ENCODE results near the gene FIP1L1. TPM values are rescaled to one million over a fixed set of nuclear protein-coding genes. Genes with fewer than 3 reads are reported as not detected.

Gene FIP1L1
- total RNA-seq, 2 donors from 2014 or later, result 83.6 to 90.5 TPM

DNA sequence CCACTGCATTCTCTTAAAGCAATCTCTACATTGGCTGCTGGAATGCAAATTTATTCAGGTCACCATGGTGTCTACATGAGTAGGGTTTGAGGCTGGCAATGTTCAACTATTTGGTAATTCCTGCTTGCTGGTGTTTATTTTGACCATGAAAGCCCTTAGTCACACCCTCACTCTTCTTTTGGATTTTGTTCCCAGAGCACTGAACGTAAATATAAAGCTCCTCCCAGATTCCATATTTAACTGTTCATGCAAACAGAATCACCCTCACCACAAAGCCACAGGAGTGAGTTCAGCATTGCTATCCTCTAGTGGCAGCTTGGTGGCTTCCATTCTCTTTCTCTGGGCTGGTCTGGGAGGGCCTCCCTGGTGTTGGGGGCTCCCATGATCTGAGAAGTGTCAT is 131.0 kb downstream of the FIP1L1 start:
- ATAC-seq, result no peak
- Mint-ChIP-seq H3K27ac (no peak overlapping the region), H3K4me1 (ENCODE audit: low read depth in 2 of 2) (no peaks in the 10 kb centered on the region), H3K36me3 (no peaks in the 10 kb centered on the region), H3K27me3 (peaks cover 4 to 15% of the 10 kb centered on the region in 2 donors), H3K9me3 (no peaks in the 10 kb centered on the region), H3K4me3 (no peak overlapping the region)
- DNase-seq (ENCODE audit: low spot score), result no peak

- H3K27ac Mint-ChIP-seq, result no peak overlapping the region
- H3K36me3 Mint-ChIP-seq, result no peaks in the 10 kb centered on the region
- ATAC-seq (no peak), DNase-seq (ENCODE audit: low spot score) (no peak)
- no peaks in the 10 kb centered on the region for H3K9me3 Mint-ChIP-seq
- no peaks in the 10 kb centered on the region for H3K4me1 Mint-ChIP-seq (ENCODE audit: low read depth in 2 of 2)
- peaks cover 4 to 24% of the 10 kb centered on the region in 2 donors for H3K27me3 Mint-ChIP-seq
- H3K4me3 Mint-ChIP-seq, result no peak overlapping the region
Measured at GRCh38 chr4:53510321-53510720, 132.9 kb downstream of the FIP1L1 start.

Other genes with a start within 250 kb of the FIP1L1 start
- 10 to 100 TPM; 33.2 to 73.7 TPM for gene SCFD2, start 11.6 kb upstream of the FIP1L1 start, total RNA-seq
- gene LNX1, start 213.8 kb downstream of the FIP1L1 start, total RNA-seq, result not detected

Measured in natural killer cell treated with Interleukin-12 subunit alpha and Interleukin-12 subunit beta and Interleukin-15 and Interleukin-18, amount 100 ng/mL, for 72 hours (primary cell).